Measurements from ENCODE around the gene TRAPPC12. TPM values are rescaled to one million over a fixed set of nuclear protein-coding genes. Genes with fewer than 3 reads are reported as not detected.
A peak's percentile ranks its signal among the peaks of the same experiment; 100 is the strongest.

The TRAPPC12 gene
- polyA plus RNA-seq, 6 donors from 2014 or later: 31.3 to 36.3 (median 33.1) TPM

- H3K9me3 Mint-ChIP-seq: no peaks in the 10 kb centered on the region
- peaks cover 0 to 18% of the 10 kb centered on the region in 2 donors for H3K36me3 Mint-ChIP-seq
- peaks cover 7 to 16% (median 13%) of the 10 kb centered on the region in 3 donors for H3K4me1 Mint-ChIP-seq
- H3K27ac Mint-ChIP-seq: peak overlapping the region in 5 of 6 donors; percentile 28 to 90 (median 74)
- DNase-seq: no peak
- H3K4me3 Mint-ChIP-seq: no peak overlapping the region
- ATAC-seq (ENCODE audit: low read depth in 2 of 2): no peak
- H3K27me3 Mint-ChIP-seq: no peaks in the 10 kb centered on the region
Observed at GRCh38 chr2:3479430-3480320, 100.2 kb downstream of the TRAPPC12 start.

DNA sequence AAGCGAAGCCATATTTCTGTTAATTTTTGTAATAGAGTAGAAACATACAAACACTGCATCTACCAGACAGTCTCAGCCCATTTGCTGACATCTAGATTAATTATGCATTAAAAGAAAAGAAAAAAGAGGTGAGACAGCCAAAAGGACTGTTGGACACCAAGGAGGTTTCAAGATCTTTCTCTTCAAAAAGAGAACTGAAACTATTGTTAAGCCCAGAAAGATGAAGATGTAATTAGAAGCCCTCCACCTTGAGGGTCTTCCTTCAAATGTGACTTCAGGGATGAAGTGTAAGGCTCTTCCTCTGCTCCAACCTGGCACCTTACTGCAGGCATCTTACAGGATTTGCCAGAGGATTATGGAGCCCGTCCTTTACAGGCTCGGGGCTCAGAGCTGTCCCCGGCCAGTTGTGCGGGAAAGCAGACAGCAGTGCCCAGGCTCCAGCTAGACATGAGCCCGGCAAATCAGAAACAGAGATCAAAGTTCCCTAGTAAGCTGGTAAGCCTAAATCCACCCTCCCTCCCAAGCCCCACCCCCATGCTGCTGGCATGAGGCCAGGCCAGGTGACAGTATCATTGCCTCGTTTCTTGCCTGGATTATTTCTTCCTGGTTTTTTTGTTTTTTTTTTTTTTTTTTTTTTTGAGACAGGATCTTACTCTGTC is 101.0 kb downstream of the TRAPPC12 start:
- peaks cover 0 to 25% of the 10 kb centered on the region in 2 donors for H3K36me3 Mint-ChIP-seq
- no peak for DNase-seq
- peak overlapping the region in 5 of 6 donors; percentile 13 to 87 (median 66) for H3K27ac Mint-ChIP-seq
- peaks cover 7 to 16% (median 13%) of the 10 kb centered on the region in 3 donors for H3K4me1 Mint-ChIP-seq
- no peaks in the 10 kb centered on the region for H3K9me3 Mint-ChIP-seq
- peak overlapping the region in 1 of 8 donors; percentile 61 for H3K4me3 Mint-ChIP-seq
- ATAC-seq (ENCODE audit: low read depth in 2 of 2): peak in 1 of 2 donors; percentile 27
- no peaks in the 10 kb centered on the region for H3K27me3 Mint-ChIP-seq

- H3K27ac Mint-ChIP-seq: peak overlapping the region in 2 of 6 donors; percentile 33 to 42
Observed at GRCh38 chr2:3481011-3481400, 101.5 kb downstream of the TRAPPC12 start.

GRCh38 chr2:3481736-3482362 is 102.4 kb downstream of the TRAPPC12 start:
- no peaks in the 10 kb centered on the region for H3K9me3 Mint-ChIP-seq
- peak overlapping the region in 1 of 6 donors; percentile 39 for H3K27ac Mint-ChIP-seq
- H3K36me3 Mint-ChIP-seq: peaks cover 0 to 29% of the 10 kb centered on the region in 2 donors
- H3K27me3 Mint-ChIP-seq: no peaks in the 10 kb centered on the region
- H3K4me1 Mint-ChIP-seq: peaks cover 7 to 16% (median 13%) of the 10 kb centered on the region in 3 donors
- DNase-seq (no peak), ATAC-seq (ENCODE audit: low read depth in 2 of 2) (no peak)
- no peak overlapping the region for H3K4me3 Mint-ChIP-seq

More at GRCh38 chr2:3481011-3481400, 101.5 kb downstream of the TRAPPC12 start:
- no peaks in the 10 kb centered on the region for H3K9me3 Mint-ChIP-seq
- ATAC-seq (ENCODE audit: low read depth in 2 of 2) (no peak), DNase-seq (no peak)
- H3K4me3 Mint-ChIP-seq: peak overlapping the region in 1 of 8 donors; percentile 61
- no peaks in the 10 kb centered on the region for H3K27me3 Mint-ChIP-seq
- H3K36me3 Mint-ChIP-seq: peaks cover 0 to 27% of the 10 kb centered on the region in 2 donors
- H3K4me1 Mint-ChIP-seq: peaks cover 7 to 16% (median 13%) of the 10 kb centered on the region in 3 donors

DNA sequence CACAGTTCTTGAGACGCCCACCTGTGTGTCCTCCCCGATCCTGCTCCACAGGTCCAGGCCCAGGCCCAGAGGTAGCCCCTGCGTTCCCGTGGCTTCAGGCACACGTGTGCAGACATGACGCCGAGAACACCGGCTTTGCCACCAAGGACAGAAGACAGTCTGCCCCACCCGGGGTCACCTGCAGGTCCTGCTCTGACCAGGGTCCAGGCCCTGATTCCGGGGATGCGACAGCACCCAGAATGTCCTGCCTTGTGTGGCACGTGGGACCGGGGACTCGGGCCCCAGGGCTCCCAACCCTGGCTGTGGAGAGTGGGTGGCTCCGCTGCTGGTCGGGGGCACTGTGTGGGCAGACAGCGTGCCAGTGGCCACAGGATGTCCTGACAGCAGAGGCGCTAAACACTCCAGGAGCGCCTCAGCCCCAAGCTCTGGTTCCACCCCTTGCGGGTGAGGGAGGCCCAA is 102.9 kb downstream of the TRAPPC12 start:
- Mint-ChIP-seq H3K4me3 (no peak overlapping the region), H3K27ac (no peak overlapping the region), H3K4me1 (peaks cover 7 to 16% (median 13%) of the 10 kb centered on the region in 3 donors), H3K9me3 (no peaks in the 10 kb centered on the region), H3K27me3 (no peaks in the 10 kb centered on the region), H3K36me3 (peaks cover 0 to 29% of the 10 kb centered on the region in 2 donors)
- no peak for ATAC-seq (ENCODE audit: low read depth in 2 of 2)
- DNase-seq: no peak

GRCh38 chr2:3483227-3483985 is 103.9 kb downstream of the TRAPPC12 start:
- Mint-ChIP-seq H3K4me1 (peaks cover 7 to 16% (median 13%) of the 10 kb centered on the region in 3 donors), H3K27me3 (no peaks in the 10 kb centered on the region), H3K27ac (peak overlapping the region in 1 of 6 donors; percentile 63), H3K9me3 (no peaks in the 10 kb centered on the region), H3K36me3 (peaks cover 0 to 29% of the 10 kb centered on the region in 2 donors), H3K4me3 (peak overlapping the region in 1 of 8 donors; percentile 47)
- DNase-seq (no peak), ATAC-seq (ENCODE audit: low read depth in 2 of 2) (peak in 1 of 2 donors; percentile 20)

DNA sequence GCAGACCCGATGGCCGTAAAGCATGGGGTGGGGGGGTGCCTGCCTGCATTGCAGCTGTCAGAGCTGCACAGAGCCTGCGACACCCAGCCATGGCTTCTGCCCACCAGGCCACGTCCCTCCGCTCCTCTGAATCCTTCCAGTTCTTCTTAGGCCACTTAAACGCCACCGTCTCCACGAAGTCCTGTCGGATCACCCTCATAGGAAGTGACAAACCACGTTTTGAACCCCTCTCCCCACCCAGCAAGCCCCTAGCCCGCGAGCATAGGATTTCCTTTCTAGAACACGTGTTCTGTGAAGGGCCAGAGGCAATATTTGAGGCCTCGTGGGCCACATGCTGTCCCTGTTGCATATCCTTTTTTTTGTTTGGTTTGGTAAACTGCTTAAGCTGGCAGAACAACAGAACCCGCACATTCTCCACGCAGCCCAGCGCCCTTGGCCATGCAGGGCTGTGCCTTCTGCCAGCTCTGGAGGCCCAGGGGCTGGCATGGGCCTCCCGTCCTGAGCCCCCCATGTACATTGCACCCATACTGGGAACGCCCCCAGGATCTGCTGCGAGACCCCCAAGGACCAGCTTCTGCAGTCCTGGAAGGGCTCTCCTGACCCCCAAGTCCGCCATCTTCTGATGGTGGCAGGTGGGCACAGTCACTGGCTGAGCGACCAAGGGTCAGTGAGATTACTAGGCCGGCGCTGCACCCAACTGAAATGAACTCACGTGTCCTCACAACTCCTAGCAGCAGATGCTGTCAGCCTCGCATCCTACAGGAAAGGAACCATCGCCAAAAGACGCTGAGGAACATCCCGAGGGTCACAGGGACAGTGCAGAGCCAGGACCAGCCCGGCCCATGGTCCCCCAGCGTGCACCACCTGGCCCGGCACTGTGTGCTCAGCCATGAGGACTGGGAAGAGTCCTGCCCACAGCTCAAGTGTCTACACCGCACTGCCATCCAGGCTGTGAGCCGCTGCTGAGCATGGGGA is 104.8 kb downstream of the TRAPPC12 start:
- Mint-ChIP-seq H3K27me3 (no peaks in the 10 kb centered on the region), H3K36me3 (peaks cover 0 to 29% of the 10 kb centered on the region in 2 donors), H3K27ac (peak overlapping the region in 3 of 6 donors; percentile 24 to 65 (median 63)), H3K4me3 (no peak overlapping the region), H3K9me3 (no peaks in the 10 kb centered on the region), H3K4me1 (peaks cover 8 to 16% (median 13%) of the 10 kb centered on the region in 3 donors)
- no peak for ATAC-seq (ENCODE audit: low read depth in 2 of 2)
- no peak for DNase-seq

DNA sequence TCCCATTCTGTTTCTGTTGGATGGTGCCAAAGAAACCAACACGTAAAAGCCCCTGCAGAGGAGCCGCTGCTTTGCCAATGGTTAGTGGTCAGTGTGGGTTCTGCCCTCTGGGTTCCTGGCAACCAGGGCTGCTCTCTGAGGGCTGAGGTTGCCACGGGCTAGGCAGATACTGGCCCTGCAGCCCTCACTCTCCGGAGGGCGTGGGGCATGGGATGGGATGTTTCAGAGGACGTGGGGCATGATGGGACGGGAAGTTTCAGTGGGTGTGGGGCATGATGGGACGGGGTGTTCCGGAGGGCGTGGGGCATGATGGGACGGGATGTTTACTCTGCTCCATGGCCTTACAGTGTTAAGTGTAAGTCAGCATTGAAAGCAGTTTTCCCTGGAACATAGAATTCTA is 105.7 kb downstream of the TRAPPC12 start:
- peaks cover 0 to 21% of the 10 kb centered on the region in 2 donors for H3K36me3 Mint-ChIP-seq
- no peaks in the 10 kb centered on the region for H3K27me3 Mint-ChIP-seq
- peaks cover 5 to 10% (median 6%) of the 10 kb centered on the region in 3 donors for H3K4me1 Mint-ChIP-seq
- ATAC-seq (ENCODE audit: low read depth in 2 of 2) (no peak), DNase-seq (no peak)
- H3K9me3 Mint-ChIP-seq: no peaks in the 10 kb centered on the region
- no peak overlapping the region for H3K4me3 Mint-ChIP-seq
- peak overlapping the region in 3 of 6 donors; percentile 5 to 54 (median 31) for H3K27ac Mint-ChIP-seq

- Mint-ChIP-seq H3K4me3 (no peak overlapping the region), H3K4me1 (peaks cover 0 to 3% (median 0%) of the 10 kb centered on the region in 3 donors), H3K9me3 (no peaks in the 10 kb centered on the region), H3K27ac (no peak overlapping the region), H3K36me3 (peaks cover 0 to 21% of the 10 kb centered on the region in 2 donors), H3K27me3 (no peaks in the 10 kb centered on the region)
- no peak for DNase-seq
- no peak for ATAC-seq (ENCODE audit: low read depth in 2 of 2)
Observed at GRCh38 chr2:3486047-3487027, 106.8 kb downstream of the TRAPPC12 start.

DNA sequence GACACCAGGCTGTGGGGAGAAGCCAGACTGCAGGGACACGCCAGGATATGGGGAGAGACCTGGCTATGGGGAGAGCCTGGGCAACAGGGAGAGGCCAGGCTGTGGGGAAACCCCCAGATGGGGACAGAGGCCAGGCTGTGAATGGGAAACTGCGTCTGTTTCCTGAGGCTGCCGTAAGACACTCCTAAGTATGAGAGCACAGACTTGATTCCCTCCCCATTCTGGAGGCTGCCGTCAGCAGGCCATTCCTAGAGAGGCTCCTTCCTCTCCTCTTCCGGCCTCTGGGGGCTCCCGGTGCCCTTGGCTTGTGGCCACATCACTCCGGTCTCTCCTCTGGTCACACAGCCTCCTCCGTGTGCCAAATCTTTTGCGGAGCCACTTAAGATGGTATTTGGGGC is 107.5 kb downstream of the TRAPPC12 start:
- ATAC-seq (ENCODE audit: low read depth in 2 of 2) (no peak), DNase-seq (no peak)
- peaks cover 0 to 21% of the 10 kb centered on the region in 2 donors for H3K36me3 Mint-ChIP-seq
- peaks cover 0 to 3% (median 0%) of the 10 kb centered on the region in 3 donors for H3K4me1 Mint-ChIP-seq
- no peaks in the 10 kb centered on the region for H3K27me3 Mint-ChIP-seq
- H3K27ac Mint-ChIP-seq: no peak overlapping the region
- H3K9me3 Mint-ChIP-seq: no peaks in the 10 kb centered on the region
- no peak overlapping the region for H3K4me3 Mint-ChIP-seq

DNA sequence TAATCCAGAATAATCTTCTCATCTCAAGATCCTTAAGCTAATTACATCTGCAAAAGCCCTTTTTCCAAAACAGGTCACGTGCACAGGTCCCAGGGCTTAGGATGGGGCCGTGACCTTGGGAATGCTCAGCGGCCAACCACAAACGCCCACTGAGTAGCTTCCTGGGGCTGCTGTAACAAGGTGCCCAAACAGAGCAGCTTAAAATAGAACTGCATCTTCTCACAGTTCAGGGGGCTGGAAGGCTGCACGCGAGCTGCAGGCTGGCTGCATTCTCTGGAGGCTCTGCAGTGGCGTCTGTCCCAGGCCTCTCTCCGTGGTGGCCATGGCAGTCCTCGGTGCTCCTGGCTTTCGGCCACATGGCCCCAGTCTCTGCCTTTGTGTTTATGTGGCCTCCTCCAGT is 107.9 kb downstream of the TRAPPC12 start:
- H3K4me3 Mint-ChIP-seq: no peak overlapping the region
- ATAC-seq (ENCODE audit: low read depth in 2 of 2) (no peak), DNase-seq (no peak)
- no peak overlapping the region for H3K27ac Mint-ChIP-seq
- H3K4me1 Mint-ChIP-seq: peaks cover 0 to 3% (median 0%) of the 10 kb centered on the region in 3 donors
- H3K27me3 Mint-ChIP-seq: no peaks in the 10 kb centered on the region
- peaks cover 0 to 21% of the 10 kb centered on the region in 2 donors for H3K36me3 Mint-ChIP-seq
- no peaks in the 10 kb centered on the region for H3K9me3 Mint-ChIP-seq
